K562 (cell line): ENCODE results near the gene REX1BD. TPM values are rescaled to one million over a fixed set of nuclear protein-coding genes. Genes with fewer than 3 reads are reported as not detected.

Experiments
- DIDO1 ChIP-seq: fragments of 450-650 bp; IDR thresholded peaks from 2 replicates; pipeline ENCODE4 v1.6.1; 2016; ENCODE audit warnings: low read depth, missing biosample characterization, missing genetic modification characterization
- ESRRB ChIP-seq: fragments of 250-450 bp; sonication (Bioruptor Pico); IDR thresholded peaks from 2 replicates; pipeline ENCODE4 v1.5.0; 2020; ENCODE audit warnings: mild to moderate bottlenecking, moderate library complexity, borderline replicate concordance
- FIP1L1 ChIP-seq: fragments of 200-400 bp; formaldehyde crosslinking; IDR thresholded peaks from 2 replicates; pipeline ENCODE4 v1.6.1; 2018; ENCODE audit warnings: mild to moderate bottlenecking, low read depth, low read length; ENCODE audit not compliant: poor library complexity, severe bottlenecking
- GTF2E2 ChIP-seq: fragments of 200-800 bp; sonication (Bioruptor generic); IDR thresholded peaks from 2 replicates; pipeline ENCODE4 v1.6.1; 2016; ENCODE audit warnings: missing genetic modification characterization, missing compliant biosample characterization
- HNRNPUL1 ChIP-seq: fragments of 200-400 bp; formaldehyde crosslinking; IDR thresholded peaks from 2 replicates; pipeline ENCODE4 v1.6.1; 2017; ENCODE audit warnings: low read length
- ILF3 ChIP-seq: fragments of 450-650 bp; IDR thresholded peaks from 2 replicates; pipeline ENCODE4 v1.6.1; 2018; ENCODE audit warnings: antibody characterized with exemption, mild to moderate bottlenecking, moderate library complexity, borderline replicate concordance
- KLF16 ChIP-seq: IDR thresholded peaks from 2 replicates; pipeline ENCODE4 v1.6.1; 2016; ENCODE audit warnings: antibody characterized with exemption
- LEF1 ChIP-seq: fragments of 450-650 bp; IDR thresholded peaks from 2 replicates; pipeline ENCODE4 v1.6.1; 2016; ENCODE audit warnings: mild to moderate bottlenecking
- NELFE ChIP-seq: IDR thresholded peaks from 2 replicates; pipeline ENCODE4 v1.6.1; 2011; ENCODE audit warnings: mild to moderate bottlenecking; ENCODE audit not compliant: insufficient read depth, insufficient read length
- PCBP2 ChIP-seq: fragments of 200-400 bp; formaldehyde crosslinking; IDR thresholded peaks from 2 replicates; pipeline ENCODE4 v1.6.1; 2018; ENCODE audit warnings: low read length, low read depth, mild to moderate bottlenecking, moderate library complexity; ENCODE audit not compliant: poor library complexity, severe bottlenecking
- PREB ChIP-seq: sonication (generic); formaldehyde crosslinking; IDR thresholded peaks from 2 replicates; pipeline ENCODE4 v1.8.1; 2023; ENCODE audit warnings: mild to moderate bottlenecking, missing genetic modification reagents
- RNF219 ChIP-seq: fragments of 250-450 bp; sonication (Bioruptor Pico); IDR thresholded peaks from 2 replicates; pipeline ENCODE4 v1.5.0; 2022; ENCODE audit warnings: mild to moderate bottlenecking
- SMARCA4 ChIP-seq: fragments of 450-650 bp; IDR thresholded peaks from 2 replicates; pipeline ENCODE4 v1.6.1; 2016
- SREBF1 ChIP-seq: fragments of 150-350 bp; IDR thresholded peaks from 2 replicates; pipeline ENCODE4 v1.6.1; 2014; ENCODE audit warnings: antibody characterized with exemption, low read depth, low read length, borderline replicate concordance
- ZNF174 ChIP-seq: fragments of 250-450 bp; sonication (Bioruptor Pico); IDR thresholded peaks from 2 replicates; pipeline ENCODE4 v1.4.0; 2020; ENCODE audit warnings: mild to moderate bottlenecking
- ZNF785 ChIP-seq: fragments of 250-450 bp; sonication (Bioruptor Pico); IDR thresholded peaks from 2 replicates; pipeline ENCODE4 v1.4.0; 2020; ENCODE audit warnings: mild to moderate bottlenecking
- polyA plus RNA-seq, 8 experiments: library from polyadenylated mRNA; depleted of rRNA in 4 of 8; stranded (reverse) in 5 of 8; unstranded in 3 of 8; fragments of >200 nt; fragmentation: Nextera tagmentation in 2 of 8; fragmentation: Illumina TruSeq in 1 of 8; extraction: Ambion mirVana in 2 of 8; extraction: Trizol in 1 of 8; gene quantifications; 2 replicates each; pipeline versions ENCODE4 v1.2.1 to v1.2.3, GENCODE V29; 2011 to 2014; ENCODE audit warnings: inconsistent platforms in 1 of 8, missing spikeins in 1 of 8
- total RNA-seq, 7 experiments: library from RNA; depleted of rRNA in 6 of 7; stranded (reverse); fragments of >200 nt in 6 of 7; fragmentation: Illumina TruSeq in 2 of 7; extraction: Trizol in 2 of 7; gene quantifications; 2 replicates each; pipeline versions ENCODE4 v1.2.1 to v1.2.3, GENCODE V29; 2011 to 2021; ENCODE audit warnings: low replicate concordance in 1 of 7
- TF ChIP-seq, protein P1 (sequence below): fragments of 450-650 bp; IDR thresholded peaks from 2 replicates; pipeline ENCODE4 v1.6.1; 2016; ENCODE audit warnings: mild to moderate bottlenecking
- TF ChIP-seq, protein P2 (sequence below): fragments of 450-650 bp; formaldehyde crosslinking; IDR thresholded peaks from 2 replicates; pipeline ENCODE4 v1.4.0; 2022; ENCODE audit warnings: missing genetic modification characterization
- TF ChIP-seq, protein P3 (sequence below): fragments of 250-450 bp; sonication (Bioruptor Pico); IDR thresholded peaks from 2 replicates; pipeline ENCODE4 v1.4.0; 2020; ENCODE audit warnings: mild to moderate bottlenecking

REX1BD gene
- total and polyA plus RNA-seq, 9 of the 15 experiments (the other 6 are each of a cell fraction or from before 2014, with no cell fraction given), result 1.9 to 136 (median 13.8) TPM

- no peak for TF ChIP-seq PREB (CRISPR knock-in tag)
- no peak for TF ChIP-seq ZNF174 (CRISPR knock-in tag)
- TF ChIP-seq HNRNPUL1, result no peak
- TF ChIP-seq SMARCA4, result no peak
- no peak for TF ChIP-seq ILF3
- no peak for TF ChIP-seq FIP1L1
- no peak for TF ChIP-seq GTF2E2 (tag)
- TF ChIP-seq KLF16, result no peak
- TF ChIP-seq, protein P1, sequence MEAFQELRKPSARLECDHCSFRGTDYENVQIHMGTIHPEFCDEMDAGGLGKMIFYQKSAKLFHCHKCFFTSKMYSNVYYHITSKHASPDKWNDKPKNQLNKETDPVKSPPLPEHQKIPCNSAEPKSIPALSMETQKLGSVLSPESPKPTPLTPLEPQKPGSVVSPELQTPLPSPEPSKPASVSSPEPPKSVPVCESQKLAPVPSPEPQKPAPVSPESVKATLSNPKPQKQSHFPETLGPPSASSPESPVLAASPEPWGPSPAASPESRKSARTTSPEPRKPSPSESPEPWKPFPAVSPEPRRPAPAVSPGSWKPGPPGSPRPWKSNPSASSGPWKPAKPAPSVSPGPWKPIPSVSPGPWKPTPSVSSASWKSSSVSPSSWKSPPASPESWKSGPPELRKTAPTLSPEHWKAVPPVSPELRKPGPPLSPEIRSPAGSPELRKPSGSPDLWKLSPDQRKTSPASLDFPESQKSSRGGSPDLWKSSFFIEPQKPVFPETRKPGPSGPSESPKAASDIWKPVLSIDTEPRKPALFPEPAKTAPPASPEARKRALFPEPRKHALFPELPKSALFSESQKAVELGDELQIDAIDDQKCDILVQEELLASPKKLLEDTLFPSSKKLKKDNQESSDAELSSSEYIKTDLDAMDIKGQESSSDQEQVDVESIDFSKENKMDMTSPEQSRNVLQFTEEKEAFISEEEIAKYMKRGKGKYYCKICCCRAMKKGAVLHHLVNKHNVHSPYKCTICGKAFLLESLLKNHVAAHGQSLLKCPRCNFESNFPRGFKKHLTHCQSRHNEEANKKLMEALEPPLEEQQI, result no peak
- TF ChIP-seq DIDO1 (tag), result no peak
- TF ChIP-seq NELFE, result no peak
- no peak for TF ChIP-seq ZNF785
- no peak for TF ChIP-seq PCBP2
- TF ChIP-seq RNF219 (CRISPR knock-in tag), result no peak
- TF ChIP-seq, protein P2, sequence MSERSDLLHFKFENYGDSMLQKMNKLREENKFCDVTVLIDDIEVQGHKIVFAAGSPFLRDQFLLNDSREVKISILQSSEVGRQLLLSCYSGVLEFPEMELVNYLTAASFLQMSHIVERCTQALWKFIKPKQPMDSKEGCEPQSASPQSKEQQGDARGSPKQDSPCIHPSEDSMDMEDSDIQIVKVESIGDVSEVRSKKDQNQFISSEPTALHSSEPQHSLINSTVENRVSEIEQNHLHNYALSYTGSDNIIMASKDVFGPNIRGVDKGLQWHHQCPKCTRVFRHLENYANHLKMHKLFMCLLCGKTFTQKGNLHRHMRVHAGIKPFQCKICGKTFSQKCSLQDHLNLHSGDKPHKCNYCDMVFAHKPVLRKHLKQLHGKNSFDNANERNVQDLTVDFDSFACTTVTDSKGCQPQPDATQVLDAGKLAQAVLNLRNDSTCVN, result no peak
- TF ChIP-seq LEF1, result no peak
- TF ChIP-seq SREBF1, result no peak
- TF ChIP-seq, protein P3, sequence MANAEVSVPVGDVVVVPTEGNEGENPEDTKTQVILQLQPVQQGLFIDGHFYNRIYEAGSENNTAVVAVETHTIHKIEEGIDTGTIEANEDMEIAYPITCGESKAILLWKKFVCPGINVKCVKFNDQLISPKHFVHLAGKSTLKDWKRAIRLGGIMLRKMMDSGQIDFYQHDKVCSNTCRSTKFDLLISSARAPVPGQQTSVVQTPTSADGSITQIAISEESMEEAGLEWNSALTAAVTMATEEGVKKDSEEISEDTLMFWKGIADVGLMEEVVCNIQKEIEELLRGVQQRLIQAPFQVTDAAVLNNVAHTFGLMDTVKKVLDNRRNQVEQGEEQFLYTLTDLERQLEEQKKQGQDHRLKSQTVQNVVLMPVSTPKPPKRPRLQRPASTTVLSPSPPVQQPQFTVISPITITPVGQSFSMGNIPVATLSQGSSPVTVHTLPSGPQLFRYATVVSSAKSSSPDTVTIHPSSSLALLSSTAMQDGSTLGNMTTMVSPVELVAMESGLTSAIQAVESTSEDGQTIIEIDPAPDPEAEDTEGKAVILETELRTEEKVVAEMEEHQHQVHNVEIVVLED, result no peak
- TF ChIP-seq ESRRB, result no peak
These were observed 2.0 kb downstream of the REX1BD start (continued) for GRCh38 chr19:18590273-18591272.
